SU-DHL-6 (cell line): ENCODE results near the gene NEU2.

Source experiments
- H2AFZ ChIP-seq: fragments of 200-600 bp; sonication (generic); 2 replicates; pipeline ENCODE4 v1.6.1; 2014; ENCODE audit warnings: low read depth, mild to moderate bottlenecking, moderate library complexity, mixed read lengths, antibody characterized with exemption, low read length; ENCODE audit not compliant: severe bottlenecking
- H3F3A ChIP-seq: fragments of 200-600 bp; shearing (Covaris generic); 2 replicates; pipeline ENCODE4 v1.6.0; 2016; ENCODE audit warnings: antibody characterized with exemption, mild to moderate bottlenecking; ENCODE audit not compliant: insufficient read depth
- H3K27ac ChIP-seq: fragments of 200-600 bp; sonication (generic); 2 replicates; pipeline ENCODE4 v1.5.1; 2016; ENCODE audit warnings: low read depth, mild to moderate bottlenecking, low read length, moderate library complexity, mixed read lengths
- H3K27me3 ChIP-seq: fragments of 200-600 bp; sonication (generic), shearing (Covaris generic); 2 replicates; pipeline ENCODE4 v1.6.0; 2014; ENCODE audit warnings: mild to moderate bottlenecking, low read length
- H3K36me3 ChIP-seq: fragments of 200-600 bp; sonication (generic); 2 replicates; pipeline ENCODE4 v1.6.1; 2014; ENCODE audit warnings: mild to moderate bottlenecking, low read length, mixed read lengths
- H3K4me2 ChIP-seq: fragments of 300-600, 200-600 bp; shearing (Covaris generic), sonication (generic); 2 replicates; pipeline ENCODE4 v1.6.0; 2014; ENCODE audit warnings: low read length, low read depth, mild to moderate bottlenecking; ENCODE audit not compliant: poor library complexity, severe bottlenecking
- H3K4me3 ChIP-seq: fragments of 200-600 bp; sonication (generic); 2 replicates; pipeline ENCODE4 v1.5.1; 2014; ENCODE audit warnings: antibody characterized with exemption, low read length, mild to moderate bottlenecking, mixed read lengths; ENCODE audit not compliant: insufficient read depth, poor library complexity, severe bottlenecking
- H3K79me2 ChIP-seq: fragments of 200-600 bp; sonication (generic); 2 replicates; pipeline ENCODE4 v1.6.1; 2014; ENCODE audit warnings: mild to moderate bottlenecking, low read length, moderate library complexity; ENCODE audit not compliant: insufficient read depth
- H3K9ac ChIP-seq: fragments of 200-600 bp; sonication (generic); 2 replicates; pipeline ENCODE4 v1.7.0; 2014; ENCODE audit warnings: mild to moderate bottlenecking, low read length
- H3K9me2 ChIP-seq: fragments of 200-600 bp; sonication (generic); replicated peaks from 2 replicates; pipeline ENCODE4 v1.6.1; 2014; ENCODE audit warnings: low read length; ENCODE audit not compliant: insufficient read depth
- H3K9me3 ChIP-seq: fragments of 200-600 bp; sonication (generic); 2 replicates; pipeline ENCODE4 v1.6.1; 2014; ENCODE audit warnings: low read length, mixed read lengths; ENCODE audit not compliant: insufficient read depth
- H4K20me1 ChIP-seq: fragments of 200-600 bp; sonication (generic); 2 replicates; pipeline ENCODE4 v1.6.1; 2014; ENCODE audit warnings: low read depth, mild to moderate bottlenecking, antibody characterized with exemption, low read length, moderate library complexity, mixed read lengths
- EZH2phosphoT487 ChIP-seq: fragments of 200-600 bp; sonication (generic), shearing (Covaris generic); conservative IDR thresholded peaks from 2 replicates; pipeline ENCODE4 v1.6.1; 2018; ENCODE audit warnings: mild to moderate bottlenecking, antibody characterized with exemption, low read length, moderate library complexity, mixed read lengths
- TF ChIP-seq, protein P1 (sequence below): fragments of 200-600 bp; sonication (generic); IDR thresholded peaks from one replicate; pipeline ENCODE4 v1.5.1; 2017; ENCODE audit warnings: antibody characterized with exemption, mild to moderate bottlenecking, low read length, moderate library complexity; ENCODE audit not compliant: insufficient read depth, poor library complexity, severe bottlenecking

Gene NEU2

GRCh38 chr2:233003658-233004555 is 28.6 kb upstream of the NEU2 start:
- Histone ChIP-seq H3K9me3 (no peaks in the 10 kb centered on the region), H3K4me3 (no peak overlapping the region), H3K27ac (no peak overlapping the region), H3K9me2 (no peaks in the 10 kb centered on the region), H3K27me3 (no peaks in the 10 kb centered on the region), H2AFZ (no peak overlapping the region), H3K9ac (no peak overlapping the region), H4K20me1 (no peaks in the 10 kb centered on the region), H3K79me2 (no peaks in the 10 kb centered on the region), H3K36me3 (no peaks in the 10 kb centered on the region), H3F3A (no peaks in the 10 kb centered on the region), H3K4me2 (no peak overlapping the region)
- TF ChIP-seq, protein P1, sequence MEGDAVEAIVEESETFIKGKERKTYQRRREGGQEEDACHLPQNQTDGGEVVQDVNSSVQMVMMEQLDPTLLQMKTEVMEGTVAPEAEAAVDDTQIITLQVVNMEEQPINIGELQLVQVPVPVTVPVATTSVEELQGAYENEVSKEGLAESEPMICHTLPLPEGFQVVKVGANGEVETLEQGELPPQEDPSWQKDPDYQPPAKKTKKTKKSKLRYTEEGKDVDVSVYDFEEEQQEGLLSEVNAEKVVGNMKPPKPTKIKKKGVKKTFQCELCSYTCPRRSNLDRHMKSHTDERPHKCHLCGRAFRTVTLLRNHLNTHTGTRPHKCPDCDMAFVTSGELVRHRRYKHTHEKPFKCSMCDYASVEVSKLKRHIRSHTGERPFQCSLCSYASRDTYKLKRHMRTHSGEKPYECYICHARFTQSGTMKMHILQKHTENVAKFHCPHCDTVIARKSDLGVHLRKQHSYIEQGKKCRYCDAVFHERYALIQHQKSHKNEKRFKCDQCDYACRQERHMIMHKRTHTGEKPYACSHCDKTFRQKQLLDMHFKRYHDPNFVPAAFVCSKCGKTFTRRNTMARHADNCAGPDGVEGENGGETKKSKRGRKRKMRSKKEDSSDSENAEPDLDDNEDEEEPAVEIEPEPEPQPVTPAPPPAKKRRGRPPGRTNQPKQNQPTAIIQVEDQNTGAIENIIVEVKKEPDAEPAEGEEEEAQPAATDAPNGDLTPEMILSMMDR, result no peak
- TF ChIP-seq EZH2phosphoT487, result no peak

DNA sequence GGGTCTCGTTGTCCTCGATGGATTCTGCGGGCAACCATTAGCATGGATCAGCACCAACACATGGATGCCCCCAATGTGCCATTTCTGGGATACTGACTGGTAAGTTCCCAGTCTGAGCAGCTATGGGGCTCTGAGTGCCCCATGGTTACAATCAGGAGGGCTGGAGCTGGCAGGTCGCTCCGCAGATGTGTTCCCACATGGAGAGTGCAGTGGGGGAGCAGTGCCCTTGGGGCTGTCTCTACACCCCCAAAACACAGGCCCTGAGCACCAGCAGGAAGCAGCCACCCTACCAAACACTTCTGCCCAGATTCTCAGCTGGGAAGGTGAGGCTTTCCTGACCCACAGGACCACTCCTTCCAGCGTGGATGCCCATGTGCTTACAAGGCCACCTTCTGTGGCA is 27.4 kb upstream of the NEU2 start:
- Histone ChIP-seq H3K27me3 (no peaks in the 10 kb centered on the region), H3K27ac (no peak overlapping the region), H3K36me3 (no peaks in the 10 kb centered on the region), H3K79me2 (no peaks in the 10 kb centered on the region), H4K20me1 (no peaks in the 10 kb centered on the region), H3F3A (no peaks in the 10 kb centered on the region), H3K9me3 (no peaks in the 10 kb centered on the region), H3K4me2 (no peak overlapping the region), H3K4me3 (no peak overlapping the region), H3K9ac (no peak overlapping the region), H3K9me2 (no peaks in the 10 kb centered on the region), H2AFZ (no peak overlapping the region)
- TF ChIP-seq EZH2phosphoT487, result no peak
- TF ChIP-seq, protein P1, result no peak

GRCh38 chr2:233006648-233007047 is 25.8 kb upstream of the NEU2 start:
- H3F3A ChIP-seq, result no peaks in the 10 kb centered on the region
- no peak overlapping the region for H3K9ac ChIP-seq
- TF ChIP-seq, protein P1, result no peak
- no peak for TF ChIP-seq EZH2phosphoT487

More at GRCh38 chr2:233006648-233007047, 25.8 kb upstream of the NEU2 start:
- H2AFZ ChIP-seq, result no peak overlapping the region
- no peak overlapping the region for H3K4me2 ChIP-seq
- H3K9me3 ChIP-seq, result no peaks in the 10 kb centered on the region
- no peaks in the 10 kb centered on the region for H3K36me3 ChIP-seq
- no peaks in the 10 kb centered on the region for H4K20me1 ChIP-seq
- H3K79me2 ChIP-seq, result no peaks in the 10 kb centered on the region
- no peak overlapping the region for H3K27ac ChIP-seq
- no peaks in the 10 kb centered on the region for H3K9me2 ChIP-seq
- no peaks in the 10 kb centered on the region for H3K27me3 ChIP-seq
- no peak overlapping the region for H3K4me3 ChIP-seq
